Nasal cavity respiratory epithelium epithelial cell of viscerocranial mucosa (primary cell): Measurements from ENCODE around the gene SOX2. TPM values are rescaled to one million over a fixed set of nuclear protein-coding genes. Genes with fewer than 3 reads are reported as not detected.

Experiments used
- total RNA-seq: library from RNA; depleted of rRNA; stranded (reverse); fragments of >200 nt; gene quantifications from 2 replicates; pipeline ENCODE4 v1.2.3, GENCODE V29; 2014

SOX2 gene
- 2.7 and 6.6 TPM in 2 replicates for total RNA-seq

GRCh38 chr3:181711325-181712135 is at the start of gene SOX2:
TSS of gene SOX2 (plus strand) at chr3:181711925. CDS start at chr3:181712361, 436 bp downstream.

